LNCaP clone FGC (cell line): Measurements from ENCODE around the gene COL4A3.

Source experiments
- DNase-seq: peaks from one replicate; pipeline ENCODE4 v3.0.0-alpha.2; 2011; ENCODE audit warnings: low read depth
- H3K4me3 ChIP-seq: 2 replicates; pipeline ENCODE4 v1.5.1; 2011; ENCODE audit warnings: mild to moderate bottlenecking, low read depth, low read length, control low read depth
- TF ChIP-seq, protein P1 (sequence below): IDR thresholded peaks from 2 replicates; pipeline ENCODE4 v1.5.1; 2012; ENCODE audit warnings: mild to moderate bottlenecking; ENCODE audit not compliant: control insufficient read depth, insufficient read depth; ENCODE audit errors: extremely low read depth

The COL4A3 gene

DNA sequence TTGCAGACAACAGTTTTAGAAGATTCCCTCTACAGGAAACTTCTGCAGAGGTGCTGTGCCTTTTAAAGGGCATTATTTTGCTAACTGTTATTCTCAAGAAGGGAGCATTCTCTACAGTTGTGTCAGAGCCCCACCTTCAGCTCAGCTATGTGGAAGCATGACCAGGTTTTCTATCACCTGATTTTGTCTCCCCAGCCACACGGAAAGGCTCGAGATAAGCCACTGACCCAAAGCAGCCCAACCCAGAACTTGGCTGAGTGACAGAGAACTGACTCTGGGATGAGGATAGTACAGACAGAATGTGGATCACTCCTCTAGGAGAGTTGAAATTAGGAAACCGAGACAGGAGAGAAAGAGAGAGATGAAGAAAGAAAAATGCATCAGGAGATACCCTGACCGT is 11.1 kb upstream of the COL4A3 start:
- TF ChIP-seq, protein P1, sequence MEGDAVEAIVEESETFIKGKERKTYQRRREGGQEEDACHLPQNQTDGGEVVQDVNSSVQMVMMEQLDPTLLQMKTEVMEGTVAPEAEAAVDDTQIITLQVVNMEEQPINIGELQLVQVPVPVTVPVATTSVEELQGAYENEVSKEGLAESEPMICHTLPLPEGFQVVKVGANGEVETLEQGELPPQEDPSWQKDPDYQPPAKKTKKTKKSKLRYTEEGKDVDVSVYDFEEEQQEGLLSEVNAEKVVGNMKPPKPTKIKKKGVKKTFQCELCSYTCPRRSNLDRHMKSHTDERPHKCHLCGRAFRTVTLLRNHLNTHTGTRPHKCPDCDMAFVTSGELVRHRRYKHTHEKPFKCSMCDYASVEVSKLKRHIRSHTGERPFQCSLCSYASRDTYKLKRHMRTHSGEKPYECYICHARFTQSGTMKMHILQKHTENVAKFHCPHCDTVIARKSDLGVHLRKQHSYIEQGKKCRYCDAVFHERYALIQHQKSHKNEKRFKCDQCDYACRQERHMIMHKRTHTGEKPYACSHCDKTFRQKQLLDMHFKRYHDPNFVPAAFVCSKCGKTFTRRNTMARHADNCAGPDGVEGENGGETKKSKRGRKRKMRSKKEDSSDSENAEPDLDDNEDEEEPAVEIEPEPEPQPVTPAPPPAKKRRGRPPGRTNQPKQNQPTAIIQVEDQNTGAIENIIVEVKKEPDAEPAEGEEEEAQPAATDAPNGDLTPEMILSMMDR: no peak
- no peak for DNase-seq

GRCh38 chr2:227153758-227154486 is 10.5 kb upstream of the COL4A3 start:
- TF ChIP-seq, protein P1: no peak
- no peak overlapping the region for H3K4me3 ChIP-seq
- DNase-seq: no peak

More for the DNA sequence above, 11.1 kb upstream of the COL4A3 start:
- no peak overlapping the region for H3K4me3 ChIP-seq

DNA sequence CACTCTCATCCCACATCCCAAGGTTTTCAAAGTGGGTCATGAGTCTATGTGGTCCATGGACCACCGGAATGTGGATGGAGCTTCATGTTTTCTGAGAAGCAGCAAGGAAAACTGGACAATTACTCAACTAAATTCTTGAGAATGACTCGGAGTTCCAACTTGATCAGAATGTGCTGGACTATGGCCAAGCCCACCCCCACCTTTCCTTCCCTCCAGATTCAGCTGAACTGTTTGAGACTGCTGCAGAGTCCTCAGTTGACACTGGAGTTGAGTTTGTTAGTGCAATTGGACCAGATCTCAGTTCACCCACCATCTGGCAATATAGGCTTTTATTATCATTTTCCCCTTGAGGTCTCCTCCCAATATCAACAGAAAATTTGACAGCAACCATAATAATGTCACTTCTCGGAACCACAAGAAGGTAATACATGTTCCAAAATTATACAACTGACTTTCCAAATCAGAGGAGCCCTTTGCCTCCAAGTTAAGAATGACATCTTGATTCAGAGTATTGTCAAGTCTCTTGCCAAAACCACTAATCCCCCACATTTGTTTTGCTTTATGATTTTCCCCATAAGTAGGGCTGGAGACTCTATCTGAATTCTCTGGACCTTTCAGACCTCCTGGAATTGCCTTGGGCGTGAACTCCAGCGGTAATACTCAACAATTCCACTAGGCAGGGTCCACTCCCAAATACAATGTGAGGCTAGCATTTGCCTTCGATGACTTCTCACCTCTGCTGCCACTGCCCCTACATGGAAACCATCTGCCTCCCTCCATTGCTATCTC is 9.2 kb upstream of the COL4A3 start:
- DNase-seq: no peak
- H3K4me3 ChIP-seq: no peak overlapping the region
- TF ChIP-seq, protein P1: no peak

DNA sequence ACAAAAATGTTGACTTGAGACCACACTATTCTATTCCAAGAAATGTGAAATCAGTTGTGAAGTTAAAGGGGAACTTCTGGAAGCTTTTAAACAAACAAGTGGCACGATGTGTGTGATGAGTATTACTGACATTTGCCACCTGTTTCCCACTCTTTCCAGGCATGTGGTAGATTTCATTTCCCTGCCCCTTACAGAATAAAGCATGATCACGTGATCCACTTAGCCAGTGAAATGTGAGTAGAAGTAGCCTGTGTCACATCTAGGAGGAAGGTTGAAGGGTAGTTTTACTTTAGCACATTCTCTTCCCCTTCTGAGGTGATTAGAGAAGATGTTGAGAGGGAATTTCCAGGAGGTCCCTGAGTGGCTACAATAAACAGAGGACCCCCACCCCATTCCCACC is 4.3 kb upstream of the COL4A3 start:
- H3K4me3 ChIP-seq: no peak overlapping the region
- TF ChIP-seq, protein P1: no peak
- DNase-seq: no peak

- TF ChIP-seq, protein P1: no peak
- DNase-seq: no peak
- H3K4me3 ChIP-seq: no peak overlapping the region
Observed at GRCh38 chr2:227161947-227162346, 2.5 kb upstream of the COL4A3 start.

- no peak for DNase-seq
- peak overlapping the region; percentile 49 for H3K4me3 ChIP-seq
- TF ChIP-seq, protein P1: no peak
Observed at GRCh38 chr2:227163485-227163997, 883 bp upstream of the COL4A3 start.
